KOPT-K1 (cell line): ENCODE results near the gene RFX4.

ENCODE experiments used
- H3K27ac ChIP-seq: fragments of 200-600 bp; sonication (generic); 2 replicates; pipeline ENCODE4 v1.5.1; 2016; ENCODE audit warnings: antibody characterized with exemption, mild to moderate bottlenecking, low read depth, low read length; ENCODE audit not compliant: poor library complexity, severe bottlenecking
- H3K36me3 ChIP-seq: fragments of 200-600 bp; sonication (generic); 2 replicates; pipeline ENCODE4 v1.5.1; 2017; ENCODE audit warnings: antibody characterized with exemption, mild to moderate bottlenecking, low read length, moderate library complexity; ENCODE audit not compliant: insufficient read depth
- H3K9me3 ChIP-seq: fragments of 200-600 bp; sonication (generic); 2 replicates; pipeline ENCODE4 v1.5.1; 2017; ENCODE audit warnings: antibody characterized with exemption, low read length, mild to moderate bottlenecking; ENCODE audit not compliant: insufficient read depth, poor library complexity, severe bottlenecking

RFX4 gene

GRCh38 chr12:106760184-106760531 lies 177.4 kb downstream of the RFX4 start:
- H3K36me3 ChIP-seq: no peaks in the 10 kb centered on the region
- no peaks in the 10 kb centered on the region for H3K9me3 ChIP-seq
- H3K27ac ChIP-seq: peak overlapping the region; percentile 92

GRCh38 chr12:106764220-106764619 lies 181.4 kb downstream of the RFX4 start:
- Histone ChIP-seq H3K9me3 (no peaks in the 10 kb centered on the region), H3K27ac (no peak overlapping the region), H3K36me3 (no peaks in the 10 kb centered on the region)

GRCh38 chr12:106764738-106765137 lies 181.9 kb downstream of the RFX4 start:
- Histone ChIP-seq H3K27ac (no peak overlapping the region), H3K36me3 (no peaks in the 10 kb centered on the region), H3K9me3 (no peaks in the 10 kb centered on the region)

GRCh38 chr12:106766393-106766826 lies 183.6 kb downstream of the RFX4 start:
- Histone ChIP-seq H3K27ac (no peak overlapping the region), H3K36me3 (no peaks in the 10 kb centered on the region), H3K9me3 (no peaks in the 10 kb centered on the region)

- H3K36me3 ChIP-seq: no peaks in the 10 kb centered on the region
- H3K9me3 ChIP-seq: no peaks in the 10 kb centered on the region
- no peak overlapping the region for H3K27ac ChIP-seq
Measured at GRCh38 chr12:106767206-106767605, 184.4 kb downstream of the RFX4 start.

- Histone ChIP-seq H3K27ac (no peak overlapping the region), H3K36me3 (no peaks in the 10 kb centered on the region), H3K9me3 (no peaks in the 10 kb centered on the region)
Measured at GRCh38 chr12:106767954-106768822, 185.4 kb downstream of the RFX4 start.

GRCh38 chr12:106769078-106769477 lies 186.3 kb downstream of the RFX4 start:
- Histone ChIP-seq H3K9me3 (no peaks in the 10 kb centered on the region), H3K27ac (no peak overlapping the region)

GRCh38 chr12:106769546-106769945 lies 186.7 kb downstream of the RFX4 start:
- no peaks in the 10 kb centered on the region for H3K36me3 ChIP-seq
- no peak overlapping the region for H3K27ac ChIP-seq
- H3K9me3 ChIP-seq: no peaks in the 10 kb centered on the region

More at GRCh38 chr12:106769078-106769477, 186.3 kb downstream of the RFX4 start:
- no peaks in the 10 kb centered on the region for H3K36me3 ChIP-seq

- Histone ChIP-seq H3K9me3 (no peaks in the 10 kb centered on the region), H3K27ac (no peak overlapping the region), H3K36me3 (peaks cover 2% of the 10 kb centered on the region; the same call in 1 of the 2 replicates)
Measured at GRCh38 chr12:106771425-106771824, 188.6 kb downstream of the RFX4 start.

GRCh38 chr12:106773286-106774004 lies 190.6 kb downstream of the RFX4 start:
- peak overlapping the region; percentile 86 for H3K27ac ChIP-seq
- no peaks in the 10 kb centered on the region for H3K9me3 ChIP-seq
- H3K36me3 ChIP-seq: peaks cover 19% of the 10 kb centered on the region; the same call in 1 of the 2 replicates

- Histone ChIP-seq H3K27ac (peak within 1 kb of the TSS; percentile 86), H3K9me3 (no peaks in the 10 kb centered on the region), H3K36me3 (peaks cover 19% of the 10 kb centered on the region; the same call in 1 of the 2 replicates)
Measured at GRCh38 chr12:106774005-106774807, 191.4 kb downstream of the RFX4 start, which contains the start of gene RIC8B. TSS of gene RIC8B (plus strand) at chr12:106774682. CDS start at chr12:106774746, 64 bp downstream.

GRCh38 chr12:106774808-106775524 lies 192.2 kb downstream of the RFX4 start:
- peak overlapping the region; percentile 86 for H3K27ac ChIP-seq
- no peaks in the 10 kb centered on the region for H3K9me3 ChIP-seq
- peaks cover 20% of the 10 kb centered on the region; the same call in 1 of the 2 replicates for H3K36me3 ChIP-seq

GRCh38 chr12:106776897-106777296 lies 194.1 kb downstream of the RFX4 start:
- no peak overlapping the region for H3K27ac ChIP-seq
- H3K9me3 ChIP-seq: no peaks in the 10 kb centered on the region
- peaks cover 22% of the 10 kb centered on the region; the same call in 1 of the 2 replicates for H3K36me3 ChIP-seq

- Histone ChIP-seq H3K9me3 (no peaks in the 10 kb centered on the region), H3K27ac (no peak overlapping the region), H3K36me3 (peaks cover 44% of the 10 kb centered on the region)
Measured at GRCh38 chr12:106780010-106780631, 197.3 kb downstream of the RFX4 start.
